DOHH2 (cell line): Measurements from ENCODE around the gene ZMYND8.

ENCODE experiments used
- H3F3A ChIP-seq: fragments of 200-600 bp; sonication (generic), shearing (Covaris generic); 2 replicates; pipeline ENCODE4 v1.6.0; 2016; ENCODE audit warnings: antibody characterized with exemption, mild to moderate bottlenecking; ENCODE audit not compliant: control insufficient read depth, insufficient read depth
- H3K27ac ChIP-seq: fragments of 200-600 bp; sonication (generic); 2 replicates; pipeline ENCODE4 v1.5.1; 2014; ENCODE audit warnings: low read depth, mild to moderate bottlenecking, low read length, moderate library complexity
- H3K27me3 ChIP-seq: fragments of 200-600 bp; sonication (generic); 2 replicates; pipeline ENCODE4 v1.6.1; 2014; ENCODE audit warnings: mild to moderate bottlenecking, low read length, mixed read lengths; ENCODE audit not compliant: control insufficient read depth
- H3K36me3 ChIP-seq: fragments of 200-600 bp; sonication (generic); 2 replicates; pipeline ENCODE4 v1.6.1; 2014; ENCODE audit warnings: mild to moderate bottlenecking, low read length, moderate library complexity, mixed read lengths; ENCODE audit not compliant: control insufficient read depth
- H3K4me1 ChIP-seq: fragments of 200-600 bp; sonication (generic); 2 replicates; pipeline ENCODE4 v1.6.1; 2014; ENCODE audit warnings: mild to moderate bottlenecking, low read length, mixed read lengths; ENCODE audit not compliant: control insufficient read depth
- H3K4me2 ChIP-seq: fragments of 200-600 bp; sonication (generic); 2 replicates; pipeline ENCODE4 v1.6.0; 2014; ENCODE audit warnings: mild to moderate bottlenecking, low read length, moderate library complexity
- H3K4me3 ChIP-seq: fragments of 200-600 bp; sonication (generic); 2 replicates; pipeline ENCODE4 v1.5.1; 2014; ENCODE audit warnings: mild to moderate bottlenecking, low read length, mixed read lengths
- H3K79me2 ChIP-seq: fragments of 200-600 bp; sonication (generic); 2 replicates; pipeline ENCODE4 v1.6.1; 2014; ENCODE audit warnings: mild to moderate bottlenecking, low read length, mixed read lengths; ENCODE audit not compliant: control insufficient read depth
- H3K9me2 ChIP-seq: fragments of 200-600 bp; sonication (generic); replicated peaks from 2 replicates; pipeline ENCODE4 v1.6.1; 2014; ENCODE audit warnings: mild to moderate bottlenecking, low read length, mixed read lengths; ENCODE audit not compliant: control insufficient read depth
- H3K9me3 ChIP-seq: fragments of 200-600 bp; sonication (generic); 2 replicates; pipeline ENCODE4 v1.6.1; 2014; ENCODE audit warnings: antibody characterized with exemption, low read length, mixed read lengths; ENCODE audit not compliant: control insufficient read depth, insufficient read depth
- H4K20me1 ChIP-seq: fragments of 200-600 bp; sonication (generic); 2 replicates; pipeline ENCODE4 v1.6.0; 2014; ENCODE audit warnings: low read depth, mild to moderate bottlenecking, antibody characterized with exemption, low read length, moderate library complexity; ENCODE audit not compliant: control insufficient read depth, insufficient read depth
- EZH2phosphoT487 ChIP-seq: fragments of 200-600 bp; sonication (generic); IDR thresholded peaks from 2 replicates; pipeline ENCODE4 v1.6.1; 2017; ENCODE audit warnings: borderline replicate concordance, mild to moderate bottlenecking, antibody characterized with exemption, low read length, moderate library complexity, mixed read lengths
- TF ChIP-seq, protein P1 (sequence below): fragments of 200-600 bp; sonication (generic); IDR thresholded peaks from one replicate; pipeline ENCODE4 v1.5.1; 2014; ENCODE audit warnings: antibody characterized with exemption, mild to moderate bottlenecking, low read depth, low read length; ENCODE audit not compliant: poor library complexity, severe bottlenecking

ZMYND8 gene

DNA sequence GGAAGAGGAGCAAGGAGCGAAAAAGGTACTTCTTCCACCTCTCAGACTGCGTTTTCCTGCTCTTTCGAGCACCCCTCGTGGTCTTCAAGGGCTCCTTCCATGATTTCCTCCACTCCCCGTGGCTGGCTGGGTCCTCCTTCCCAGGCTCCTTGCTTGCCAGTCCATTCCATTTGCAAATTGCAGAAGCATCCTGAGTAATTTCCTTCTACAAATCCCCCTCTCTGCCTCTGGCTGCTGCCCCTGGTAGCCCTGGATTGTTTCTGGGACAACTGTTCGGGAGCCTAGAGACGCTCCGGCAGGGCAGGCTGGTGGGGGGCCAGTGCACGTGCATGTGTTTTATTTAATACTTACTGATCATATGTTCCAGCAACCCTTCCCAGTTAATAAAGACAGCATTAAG is 173.1 kb downstream of the ZMYND8 start:
- no peak overlapping the region for H3K4me3 ChIP-seq
- no peaks in the 10 kb centered on the region for H3K27me3 ChIP-seq
- H3K9me2 ChIP-seq, result no peaks in the 10 kb centered on the region
- H3K27ac ChIP-seq, result no peak overlapping the region
- no peak for TF ChIP-seq EZH2phosphoT487
- TF ChIP-seq, protein P1, sequence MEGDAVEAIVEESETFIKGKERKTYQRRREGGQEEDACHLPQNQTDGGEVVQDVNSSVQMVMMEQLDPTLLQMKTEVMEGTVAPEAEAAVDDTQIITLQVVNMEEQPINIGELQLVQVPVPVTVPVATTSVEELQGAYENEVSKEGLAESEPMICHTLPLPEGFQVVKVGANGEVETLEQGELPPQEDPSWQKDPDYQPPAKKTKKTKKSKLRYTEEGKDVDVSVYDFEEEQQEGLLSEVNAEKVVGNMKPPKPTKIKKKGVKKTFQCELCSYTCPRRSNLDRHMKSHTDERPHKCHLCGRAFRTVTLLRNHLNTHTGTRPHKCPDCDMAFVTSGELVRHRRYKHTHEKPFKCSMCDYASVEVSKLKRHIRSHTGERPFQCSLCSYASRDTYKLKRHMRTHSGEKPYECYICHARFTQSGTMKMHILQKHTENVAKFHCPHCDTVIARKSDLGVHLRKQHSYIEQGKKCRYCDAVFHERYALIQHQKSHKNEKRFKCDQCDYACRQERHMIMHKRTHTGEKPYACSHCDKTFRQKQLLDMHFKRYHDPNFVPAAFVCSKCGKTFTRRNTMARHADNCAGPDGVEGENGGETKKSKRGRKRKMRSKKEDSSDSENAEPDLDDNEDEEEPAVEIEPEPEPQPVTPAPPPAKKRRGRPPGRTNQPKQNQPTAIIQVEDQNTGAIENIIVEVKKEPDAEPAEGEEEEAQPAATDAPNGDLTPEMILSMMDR, result no peak
- no peaks in the 10 kb centered on the region for H3K79me2 ChIP-seq
- H3K4me2 ChIP-seq, result no peak overlapping the region
- no peaks in the 10 kb centered on the region for H4K20me1 ChIP-seq
- no peaks in the 10 kb centered on the region for H3K36me3 ChIP-seq
- peaks cover 4% of the 10 kb centered on the region for H3K4me1 ChIP-seq
- H3K9me3 ChIP-seq, result peaks cover 4% of the 10 kb centered on the region; the same call in 1 of the 2 replicates
- H3F3A ChIP-seq, result no peaks in the 10 kb centered on the region

DNA sequence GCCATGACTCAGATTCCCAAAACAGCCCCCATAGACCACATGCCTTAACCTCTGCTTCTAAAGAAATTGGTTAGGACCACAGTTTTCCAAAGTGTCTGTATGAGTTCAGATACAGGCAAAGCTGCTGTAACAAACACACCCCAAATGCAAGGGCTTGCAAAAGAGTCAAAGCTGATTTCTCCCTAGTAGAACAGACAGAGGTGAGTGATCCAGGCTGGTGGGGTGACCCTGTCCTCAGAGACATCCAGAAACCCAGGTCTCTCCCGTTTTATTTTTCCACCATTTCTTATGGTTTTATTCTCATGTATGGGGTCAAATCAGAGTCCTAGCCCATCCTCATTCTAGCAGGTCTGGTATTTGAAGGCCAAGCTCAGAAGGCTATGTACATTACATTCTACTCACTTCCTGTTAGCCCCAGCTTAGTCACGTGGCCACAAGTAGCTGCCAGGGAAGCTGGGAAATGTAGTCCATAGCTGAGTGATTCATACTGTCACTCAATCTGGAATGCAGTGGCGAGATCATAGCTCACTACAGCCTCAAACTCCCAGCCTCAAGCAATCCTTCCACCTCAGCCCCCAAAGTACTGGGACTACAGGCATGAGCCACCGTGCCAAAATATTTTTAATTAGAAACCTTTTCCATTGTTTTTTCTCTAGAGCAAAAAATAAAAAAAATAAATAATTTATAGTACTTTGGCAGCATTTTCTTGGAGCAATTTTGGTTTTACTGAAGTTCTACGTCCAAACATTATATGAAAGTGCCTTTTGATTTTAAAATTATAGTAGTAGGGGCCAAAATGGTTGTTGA is 175.2 kb downstream of the ZMYND8 start:
- Histone ChIP-seq H4K20me1 (no peaks in the 10 kb centered on the region), H3K4me1 (peaks cover 4% of the 10 kb centered on the region), H3K36me3 (no peaks in the 10 kb centered on the region), H3K9me2 (no peaks in the 10 kb centered on the region), H3K27ac (no peak overlapping the region), H3K4me2 (no peak overlapping the region), H3K27me3 (no peaks in the 10 kb centered on the region), H3K9me3 (peaks cover 4% of the 10 kb centered on the region; the same call in 1 of the 2 replicates), H3K79me2 (no peaks in the 10 kb centered on the region), H3K4me3 (no peak overlapping the region), H3F3A (no peaks in the 10 kb centered on the region)
- TF ChIP-seq, protein P1, result no peak
- no peak for TF ChIP-seq EZH2phosphoT487

DNA sequence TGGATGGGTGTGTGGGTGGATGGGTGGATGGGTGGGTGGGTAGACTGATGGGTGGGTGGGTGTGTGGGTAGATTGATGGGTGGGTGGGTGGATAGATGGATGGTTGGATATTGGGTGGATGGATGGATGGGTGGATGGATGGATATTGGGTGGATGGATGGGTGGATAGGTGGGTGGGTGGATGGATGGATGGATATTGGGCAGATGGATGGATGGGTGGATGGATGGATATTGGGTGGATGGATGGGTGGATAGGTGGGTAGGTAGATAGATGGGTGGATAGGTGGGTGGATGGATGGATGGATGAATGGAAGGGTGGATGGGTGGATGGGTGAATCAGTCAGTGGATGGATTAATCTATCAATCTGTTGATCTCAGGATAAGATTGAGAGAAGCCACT is 177.2 kb downstream of the ZMYND8 start:
- Histone ChIP-seq H3K9me2 (no peaks in the 10 kb centered on the region), H3K27ac (no peak overlapping the region), H3K4me2 (no peak overlapping the region), H4K20me1 (no peaks in the 10 kb centered on the region), H3K79me2 (no peaks in the 10 kb centered on the region), H3K4me3 (no peak overlapping the region), H3K9me3 (peaks cover 4% of the 10 kb centered on the region; the same call in 1 of the 2 replicates), H3F3A (no peaks in the 10 kb centered on the region), H3K4me1 (peaks cover 4% of the 10 kb centered on the region), H3K27me3 (peaks cover 5% of the 10 kb centered on the region), H3K36me3 (no peaks in the 10 kb centered on the region)
- TF ChIP-seq, protein P1, result no peak
- no peak for TF ChIP-seq EZH2phosphoT487
